GM21619 (cell line): ENCODE measurements around the gene CDK14.

Experiments
- ATAC-seq: cut with Tn5 transposase; IDR thresholded peaks from one replicate; pipeline ENCODE4 v1.9.1; 2021; ENCODE audit not compliant: unreplicated experiment

The CDK14 gene

DNA sequence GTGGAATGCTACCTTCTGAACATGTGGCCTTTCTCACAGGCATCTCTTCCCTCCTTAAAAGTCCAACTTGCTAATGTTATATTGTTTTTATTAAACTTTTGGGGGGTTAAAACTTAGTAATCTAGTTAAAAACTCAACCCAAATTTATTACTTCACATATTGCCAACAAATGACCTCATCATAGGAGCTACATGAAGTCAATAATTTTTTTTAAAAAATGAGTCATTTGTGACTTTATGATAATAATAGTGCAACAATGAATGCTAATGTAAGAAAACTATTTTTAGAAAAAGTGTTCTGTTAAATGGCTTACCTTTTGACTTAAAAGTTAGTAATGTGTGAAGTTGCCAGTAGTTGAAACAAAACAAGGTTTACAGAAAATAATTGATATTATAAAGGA lies 342.2 kb downstream of the CDK14 start:
- no peak for ATAC-seq

DNA sequence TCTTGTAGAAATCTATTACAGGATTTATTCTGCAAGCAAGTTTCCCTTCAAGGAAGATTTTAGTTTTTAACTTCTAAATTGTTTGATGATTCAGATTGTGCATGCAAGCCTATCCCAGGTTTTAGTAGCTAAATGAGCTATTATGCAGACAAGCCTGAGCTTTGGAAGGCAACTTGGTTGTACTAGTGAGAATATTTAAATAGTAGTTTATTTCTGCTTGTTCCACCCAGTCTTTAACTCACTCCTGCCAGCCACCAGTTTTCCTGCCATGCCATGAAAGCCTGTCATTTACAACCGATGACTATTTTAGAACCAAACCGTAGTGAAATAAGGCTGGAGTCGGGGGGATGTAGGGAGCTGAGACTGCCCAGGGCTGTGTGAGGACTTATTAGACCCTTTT lies 343.5 kb downstream of the CDK14 start:
- no peak for ATAC-seq

DNA sequence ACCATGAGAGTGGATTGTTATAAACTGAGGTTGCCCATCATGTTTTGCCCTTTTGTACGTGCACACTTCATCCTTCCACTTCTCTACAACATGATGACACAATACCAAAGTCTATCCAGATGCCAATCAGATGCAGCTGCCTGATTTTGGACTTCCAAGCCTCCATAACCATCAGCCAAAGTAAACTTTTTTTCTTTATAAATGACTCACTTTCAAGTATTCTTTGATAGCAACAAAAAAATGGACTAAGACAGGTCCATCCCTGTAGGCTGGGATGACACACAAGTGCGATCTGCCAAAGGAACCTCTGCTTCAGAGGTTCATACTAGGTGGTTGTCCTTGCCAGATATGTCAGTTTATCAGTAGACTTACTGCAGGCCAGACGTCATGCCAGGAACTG lies 347.9 kb downstream of the CDK14 start:
- ATAC-seq, result no peak

DNA sequence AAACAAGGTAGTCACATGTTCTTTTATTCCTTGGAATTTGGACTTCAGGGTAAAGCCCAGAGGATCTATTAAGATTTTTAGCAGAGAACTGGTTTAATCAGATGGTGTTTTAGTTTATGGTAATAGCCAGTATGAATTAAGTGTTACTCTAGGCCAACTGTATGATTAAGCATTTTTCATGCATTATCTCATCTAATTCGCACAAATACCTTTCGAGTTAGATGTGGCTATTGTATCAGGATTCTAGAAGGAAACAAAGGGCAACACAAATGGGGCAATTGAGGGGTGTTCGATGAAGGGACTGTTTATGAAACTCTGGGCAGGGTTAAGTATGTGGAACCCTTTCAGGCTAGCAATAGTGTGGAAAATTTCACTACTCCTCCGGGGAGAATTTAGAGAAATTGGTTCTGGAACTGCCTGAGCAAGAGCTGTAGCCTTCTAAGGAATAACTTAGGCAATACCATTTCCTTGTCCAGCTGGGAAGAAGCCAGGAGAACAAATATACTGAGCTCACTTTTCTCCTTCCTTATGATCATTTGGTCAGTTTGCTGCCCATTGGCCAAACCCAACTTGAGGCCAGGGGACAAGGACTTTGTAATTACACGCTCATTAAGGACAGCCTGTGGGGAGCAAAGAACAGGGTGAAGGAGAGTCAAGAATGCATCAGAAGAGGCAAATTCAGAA lies 349.1 kb downstream of the CDK14 start:
- ATAC-seq, result no peak

- no peak for ATAC-seq
Observed at GRCh38 chr7:90946730-90947501, 350.8 kb downstream of the CDK14 start.

- ATAC-seq, result no peak
Observed at GRCh38 chr7:90948085-90948484, 352.0 kb downstream of the CDK14 start.

DNA sequence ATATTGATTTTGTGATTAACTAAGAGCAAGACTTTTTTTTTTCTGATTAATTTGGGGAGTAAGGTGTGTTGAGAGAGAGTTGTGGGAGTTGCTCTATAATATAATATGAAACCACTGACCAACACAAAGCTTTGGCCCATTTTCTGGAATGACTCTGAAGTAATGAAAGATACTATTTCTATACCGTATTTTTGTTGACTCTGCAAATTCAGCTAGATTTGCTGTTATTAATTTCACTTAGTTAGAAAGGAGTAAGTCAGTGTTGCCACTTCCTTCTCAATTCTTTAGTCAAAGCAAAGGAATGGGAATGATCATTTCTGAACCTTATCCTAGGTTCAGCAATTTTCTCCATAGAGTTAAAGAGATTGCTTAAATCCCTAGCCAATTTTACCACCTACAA lies 355.1 kb downstream of the CDK14 start:
- no peak for ATAC-seq

- no peak for ATAC-seq
Observed at GRCh38 chr7:90951986-90952954, 356.1 kb downstream of the CDK14 start.

DNA sequence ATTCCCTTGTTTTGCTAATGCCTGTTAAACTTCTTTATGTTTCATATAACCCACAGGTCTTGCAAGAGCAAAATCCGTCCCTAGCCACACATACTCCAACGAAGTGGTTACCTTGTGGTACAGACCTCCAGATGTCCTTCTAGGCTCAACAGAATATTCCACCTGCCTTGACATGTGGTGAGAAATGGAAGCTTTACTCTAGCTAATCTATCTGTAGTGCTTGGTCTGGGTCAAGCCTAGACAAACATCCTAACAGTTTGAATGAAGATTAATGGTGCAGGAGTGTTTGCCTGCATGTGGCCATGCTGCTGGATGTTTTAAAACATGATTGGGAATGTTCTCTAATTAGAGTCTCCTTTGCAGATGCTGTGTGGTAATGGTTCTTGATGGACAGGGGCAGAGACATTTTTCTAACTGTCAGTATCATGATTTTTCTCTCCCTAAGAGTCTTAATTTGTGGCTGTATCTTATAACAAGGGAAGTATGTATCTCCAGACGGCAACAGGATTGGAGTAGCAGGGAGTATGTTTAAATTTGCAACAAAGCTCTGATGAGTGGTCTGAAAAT lies 359.6 kb downstream of the CDK14 start:
- ATAC-seq, result no peak

GRCh38 chr7:90957883-90958282 lies 361.8 kb downstream of the CDK14 start:
- ATAC-seq, result no peak

- no peak for ATAC-seq
Observed at GRCh38 chr7:90958647-90959046, 362.5 kb downstream of the CDK14 start.

- no peak for ATAC-seq
Observed at GRCh38 chr7:90961037-90961725, 365.1 kb downstream of the CDK14 start.

DNA sequence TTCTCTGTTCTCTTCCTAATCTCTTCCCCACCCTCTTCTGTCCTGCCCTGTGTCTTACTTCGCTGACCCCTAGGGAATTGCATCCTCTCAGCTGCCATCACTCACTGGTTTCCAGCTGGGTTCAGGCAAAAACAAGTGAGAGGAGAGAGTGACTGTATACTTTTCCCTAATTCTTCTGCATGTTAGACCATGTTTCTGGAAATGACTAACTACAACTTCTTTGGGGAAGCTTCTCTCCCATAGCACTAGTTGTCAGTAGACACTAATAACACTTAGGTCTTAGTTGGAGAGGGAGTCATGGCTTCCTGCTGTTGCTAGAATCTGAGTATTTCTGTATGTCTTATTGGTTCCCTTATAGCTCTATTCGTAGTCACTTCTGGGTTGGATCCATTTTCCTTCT lies 369.1 kb downstream of the CDK14 start:
- no peak for ATAC-seq

DNA sequence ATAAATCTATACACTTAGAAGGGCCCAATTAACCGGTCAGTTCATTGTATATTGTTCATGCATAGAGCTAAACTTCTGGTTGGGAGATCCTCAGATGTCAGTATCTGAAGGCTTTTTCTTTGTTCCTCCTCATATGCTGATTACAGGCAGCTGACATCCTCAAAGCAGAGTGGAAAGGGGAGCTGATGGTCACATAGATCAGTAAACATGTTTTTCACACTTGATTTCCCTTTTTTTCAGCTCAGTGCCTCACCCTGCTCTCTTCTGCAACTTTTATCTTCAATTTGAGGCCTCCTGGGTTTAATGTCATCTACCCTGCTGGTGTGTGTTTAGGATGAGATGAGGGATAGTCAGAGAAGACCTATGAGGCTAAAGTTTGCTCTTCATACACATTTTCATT lies 370.2 kb downstream of the CDK14 start:
- ATAC-seq, result no peak

DNA sequence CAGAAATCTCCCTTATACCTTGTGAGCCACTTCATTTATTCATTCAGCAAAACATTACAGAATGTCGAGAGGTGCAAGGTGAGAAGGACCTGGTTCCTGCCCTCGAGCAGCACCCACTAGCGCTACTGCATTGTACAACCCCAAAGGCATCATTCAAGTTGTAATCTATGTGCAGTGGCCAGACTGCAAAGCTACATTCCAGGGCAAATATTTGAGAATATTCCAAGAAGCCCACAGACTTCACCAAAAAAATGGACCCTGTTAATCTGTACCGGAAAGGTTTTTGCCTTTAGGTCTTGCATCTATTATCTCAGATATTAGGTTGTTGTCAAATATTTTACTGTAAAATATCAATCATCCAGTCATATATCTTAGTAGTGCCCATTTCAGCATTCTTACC lies 372.8 kb downstream of the CDK14 start:
- no peak for ATAC-seq

DNA sequence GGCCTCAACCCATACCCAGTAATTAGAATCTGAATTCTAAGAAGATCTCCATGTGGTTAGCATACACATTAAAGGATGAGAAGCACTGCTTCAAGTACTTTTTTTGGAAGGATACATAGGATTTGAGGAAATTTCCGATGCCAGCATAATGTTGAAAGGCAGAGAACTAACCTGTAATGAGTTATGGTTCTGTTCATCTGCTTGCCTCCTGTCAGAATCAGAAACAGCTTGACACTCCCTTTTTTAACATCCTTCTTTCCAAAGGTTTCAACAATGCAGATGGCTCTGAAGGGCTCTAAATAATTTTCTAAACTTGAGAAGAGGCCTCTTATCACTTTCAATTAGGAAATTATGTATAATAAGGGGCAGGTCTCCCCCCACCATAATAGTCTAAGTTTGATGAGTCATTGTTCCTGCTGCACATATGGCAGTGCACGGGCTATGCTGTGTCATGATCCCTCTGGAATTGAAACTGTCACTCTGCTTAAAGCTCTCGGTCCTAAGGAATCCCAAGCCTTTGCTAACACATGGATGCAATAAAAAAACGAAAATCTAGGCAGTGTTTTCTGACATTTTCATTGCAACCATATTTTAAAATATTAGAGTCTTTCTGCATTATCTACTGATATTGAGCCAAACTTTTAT lies 376.9 kb downstream of the CDK14 start:
- no peak for ATAC-seq

GRCh38 chr7:90977056-90977455 lies 380.9 kb downstream of the CDK14 start:
- no peak for ATAC-seq

DNA sequence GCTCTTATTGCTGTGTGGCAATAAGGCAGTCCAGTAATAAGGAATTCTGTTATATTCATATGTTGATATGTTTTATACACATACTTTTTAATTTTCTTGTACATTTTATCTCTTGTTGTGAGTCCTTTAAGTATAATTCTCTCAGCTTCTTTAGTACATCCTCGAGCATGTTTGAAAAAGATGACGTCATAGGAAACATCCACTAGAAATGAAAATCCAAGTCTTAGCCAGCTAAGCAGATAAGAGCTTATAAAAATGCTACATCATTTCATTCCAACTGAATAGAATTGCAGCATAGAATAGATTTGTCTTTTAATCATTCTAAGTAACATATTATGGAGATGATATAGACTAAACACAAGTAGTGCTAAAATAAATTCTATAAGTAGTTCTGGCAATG lies 384.4 kb downstream of the CDK14 start:
- no peak for ATAC-seq

- no peak for ATAC-seq
Observed at GRCh38 chr7:90982228-90982627, 386.1 kb downstream of the CDK14 start.

DNA sequence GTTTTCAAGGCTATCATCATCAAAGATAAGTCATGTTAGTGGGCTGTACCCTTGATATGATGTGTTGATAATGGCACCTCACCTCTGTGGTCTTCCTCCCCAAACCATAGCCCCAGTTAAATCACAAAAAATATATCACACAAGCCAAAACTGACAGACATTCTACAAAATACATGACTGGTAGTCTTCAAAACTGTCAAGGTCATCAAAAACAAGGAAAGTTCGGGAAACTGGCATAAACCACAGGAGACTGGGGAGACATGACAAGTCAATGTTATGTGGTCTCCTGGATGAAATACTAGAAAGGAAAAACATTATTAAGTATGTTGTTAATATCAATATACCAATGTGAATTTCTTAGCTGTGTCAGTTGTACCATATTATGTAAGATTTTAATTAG lies 388.6 kb downstream of the CDK14 start:
- ATAC-seq, result no peak
